GM13977 (cell line): ENCODE measurements around the gene ERAL1.
"Not testable (repeated sequence)": the region's sequence is repeated elsewhere in the genome, so short reads cannot be mapped to it uniquely, and the experiment has no call there.

Experiments
- DNase-seq: peaks from one replicate; pipeline ENCODE4 v3.0.0; 2012; ENCODE audit warnings: low spot score
- CTCF ChIP-seq: IDR thresholded peaks from 2 replicates; pipeline ENCODE4 v1.5.1; 2012; ENCODE audit warnings: mild to moderate bottlenecking, control low read depth; ENCODE audit not compliant: insufficient read depth; ENCODE audit errors: extremely low read depth, missing control alignments
- in situ Hi-C: fragments of 300-500 bp; cut with MboI; formaldehyde crosslinking; loops from one replicate; pipeline ENCODE4 v1.12.0; 2022; ENCODE audit warnings: low sequenced_read_pairs, low pct_unique_long_range_greater_than_20kb, mixed read lengths, inconsistent platforms; ENCODE audit not compliant: unreplicated experiment

ERAL1 gene

GRCh38 chr17:28885363-28885762, 30.5 kb downstream of the ERAL1 start:
- in situ Hi-C loops, result no loop called here
- no peak for TF ChIP-seq CTCF
- no peak for DNase-seq

GRCh38 chr17:28885951-28886350, 31.1 kb downstream of the ERAL1 start:
- TF ChIP-seq CTCF, result no peak
- in situ Hi-C loops, result no loop called here
- no peak for DNase-seq

- in situ Hi-C loops, result no loop called here
- TF ChIP-seq CTCF, result no peak
- DNase-seq, result no peak
Observed at GRCh38 chr17:28887871-28888471, 33.2 kb downstream of the ERAL1 start.

GRCh38 chr17:28888832-28889231, 34.0 kb downstream of the ERAL1 start:
- no peak for DNase-seq
- no peak for TF ChIP-seq CTCF
- in situ Hi-C loops, result no loop called here

- DNase-seq, result no peak
- in situ Hi-C loops, result no loop called here
- TF ChIP-seq CTCF, result no peak
Observed at GRCh38 chr17:28889996-28890395, 35.2 kb downstream of the ERAL1 start.

- DNase-seq, result no peak
- no peak for TF ChIP-seq CTCF
- in situ Hi-C loops, result no loop called here
Observed at GRCh38 chr17:28891201-28891600, 36.4 kb downstream of the ERAL1 start.

- DNase-seq, result peak; percentile 45
- no peak for TF ChIP-seq CTCF
- in situ Hi-C loops, result no loop called here
Observed at GRCh38 chr17:28892024-28892423, 37.2 kb downstream of the ERAL1 start.

- DNase-seq, in situ Hi-C loops: not testable (repeated sequence)
Observed at GRCh38 chr17:28893248-28894183, 38.7 kb downstream of the ERAL1 start.
